CD14-positive monocyte (primary cell): ENCODE data around the gene AXL. TPM values are rescaled to one million over a fixed set of nuclear protein-coding genes. Genes with fewer than 3 reads are reported as not detected.

Experiments used
- DNase-seq, 3 donors: peaks; one replicate each; pipeline ENCODE4 v3.0.0-alpha.2; 2011 to 2022
- H2AFZ ChIP-seq: 2 replicates; pipeline ENCODE4 v1.6.0; 2012; ENCODE audit warnings: mild to moderate bottlenecking, low read depth, low read length, inconsistent platforms; ENCODE audit not compliant: insufficient read depth, poor library complexity, severe bottlenecking
- H3K27ac ChIP-seq, 2 donors: 1 replicate in 1 of 2; 2 replicates in 1 of 2; pipeline ENCODE4 v1.5.1; 2012 to 2013; ENCODE audit warnings: low read length in 2 of 2, control low read depth in 1 of 2, inconsistent platforms in 1 of 2, low read depth in 1 of 2, mild to moderate bottlenecking in 1 of 2
- H3K27me3 ChIP-seq, 2 donors: one replicate each; pipeline versions ENCODE4 v1.6.0 to v1.6.1; 2011 to 2013; ENCODE audit warnings: low read length in 2 of 2; ENCODE audit not compliant: control insufficient read depth in 2 of 2, insufficient read depth in 2 of 2
- H3K36me3 ChIP-seq, 2 donors: replicated peaks in 1 of 2; 1 replicate in 1 of 2; 2 replicates in 1 of 2; pipeline versions ENCODE4 v1.5.1 to v1.6.1; 2012 to 2013; ENCODE audit warnings: low read length in 2 of 2, control low read depth in 1 of 2, inconsistent platforms in 1 of 2, mild to moderate bottlenecking in 1 of 2; ENCODE audit not compliant: insufficient read depth in 2 of 2, control insufficient read depth in 1 of 2
- H3K4me1 ChIP-seq, 2 donors: 1 replicate in 1 of 2; 2 replicates in 1 of 2; pipeline versions ENCODE4 v1.5.1 to v1.6.1; 2012 to 2013; ENCODE audit warnings: low read length in 2 of 2, control low read depth in 1 of 2, inconsistent platforms in 1 of 2, mild to moderate bottlenecking in 1 of 2, moderate library complexity in 1 of 2; ENCODE audit not compliant: insufficient read depth in 2 of 2, control insufficient read depth in 1 of 2
- H3K4me2 ChIP-seq: replicated peaks from 2 replicates; pipeline ENCODE3; 2012; ENCODE audit warnings: low read length, moderate library complexity, mild to moderate bottlenecking; ENCODE audit not compliant: poor library complexity, severe bottlenecking; ENCODE audit errors: extremely low read depth
- H3K4me3 ChIP-seq, 3 experiments: fragments of 200-600 bp in 1 of 3; sonication (generic) in 1 of 3; replicated peaks in 1 of 3; 1 replicate in 2 of 3; 2 replicates in 1 of 3; pipeline ENCODE4 v1.5.1; 2011 to 2013; ENCODE audit warnings: low read length in 3 of 3, mild to moderate bottlenecking in 3 of 3, control low read depth in 2 of 3, low read depth in 2 of 3, inconsistent platforms in 1 of 3, moderate library complexity in 1 of 3
- H3K79me2 ChIP-seq: 2 replicates; pipeline ENCODE4 v1.6.0; 2012; ENCODE audit warnings: mild to moderate bottlenecking, control low read depth, inconsistent platforms, low read length, moderate library complexity; ENCODE audit not compliant: insufficient read depth
- H3K9ac ChIP-seq: 2 replicates; pipeline ENCODE4 v1.6.0; 2017; ENCODE audit warnings: low read length, mild to moderate bottlenecking; ENCODE audit not compliant: insufficient read depth, poor library complexity, severe bottlenecking
- H3K9me3 ChIP-seq, 2 donors: replicated peaks in 1 of 2; 1 replicate in 1 of 2; 2 replicates in 1 of 2; pipeline versions ENCODE4 v1.5.1 to v1.6.1; 2012 to 2013; ENCODE audit warnings: low read length in 2 of 2, control low read depth in 1 of 2; ENCODE audit not compliant: control insufficient read depth in 1 of 2, insufficient read depth in 1 of 2
- H4K20me1 ChIP-seq: 2 replicates; pipeline ENCODE4 v1.6.0; 2012; ENCODE audit warnings: mild to moderate bottlenecking, low read length, control low read depth, moderate library complexity; ENCODE audit not compliant: insufficient read depth
- H3K27ac Mint-ChIP-seq, 7 donors: one replicate each; pipeline ENCODE4 v1.8.0; 2020; ENCODE audit warnings: mild to moderate bottlenecking in 7 of 7, mixed read lengths in 7 of 7, moderate library complexity in 6 of 7, inconsistent platforms in 2 of 7
- H3K27me3 Mint-ChIP-seq, 3 donors: one replicate each; pipeline ENCODE4 v1.8.0; 2021 to 2022; ENCODE audit warnings: low read depth in 3 of 3, mild to moderate bottlenecking in 3 of 3, mixed read lengths in 3 of 3, moderate library complexity in 3 of 3, inconsistent platforms in 1 of 3
- H3K36me3 Mint-ChIP-seq, 2 donors: one replicate each; pipeline ENCODE4 v1.8.0; 2020; ENCODE audit warnings: mixed read lengths in 2 of 2, inconsistent platforms in 1 of 2, mild to moderate bottlenecking in 1 of 2
- H3K4me1 Mint-ChIP-seq: one replicate; pipeline ENCODE4 v1.8.0; 2020; ENCODE audit warnings: mild to moderate bottlenecking, mixed read lengths
- H3K4me3 Mint-ChIP-seq, 2 donors: one replicate each; pipeline ENCODE4 v1.8.0; 2020; ENCODE audit warnings: mild to moderate bottlenecking in 2 of 2, mixed read lengths in 2 of 2, moderate library complexity in 1 of 2
- H3K9me3 Mint-ChIP-seq, 7 donors: one replicate each; pipeline ENCODE4 v1.8.0; 2020 to 2022; ENCODE audit warnings: mixed read lengths in 7 of 7, mild to moderate bottlenecking in 6 of 7, moderate library complexity in 6 of 7, inconsistent platforms in 2 of 7
- CTCF ChIP-seq: fragments of 200-600 bp; IDR thresholded peaks from one replicate; pipeline ENCODE4 v1.8.0; 2022; ENCODE audit warnings: antibody characterized with exemption, mild to moderate bottlenecking
- WGBS: methylation state at CpG from one replicate; pipeline ENCODE4 v1.1.5; 2013; ENCODE audit warnings: missing lambda C conversion rate; ENCODE audit not compliant: insufficient coverage; 5-methylcytosine and 5-hydroxymethylcytosine counted together
- intact Hi-C, 2 donors: fragments of 100-400 bp; cut with micrococcal nuclease; formaldehyde crosslinking; loops; one replicate each; pipeline versions ENCODE4 v1.15.0 to v1.15.1; 2023
- polyA plus RNA-seq, 3 donors: library from polyadenylated mRNA; depleted of rRNA in 1 of 3; unstranded in 2 of 3; stranded (reverse) in 1 of 3; fragments of 300-500 nt in 2 of 3; fragments of >200 nt in 1 of 3; fragmentation: Illumina TruSeq in 2 of 3; gene quantifications; 1 replicate in 2 of 3; 2 replicates in 1 of 3; pipeline ENCODE4 v1.2.3, GENCODE V29; 2012 to 2021

AXL gene
- polyA plus RNA-seq, 3 donors: 0.05 to 0.07 TPM; not detected in 1

GRCh38 chr19:41235480-41235879 is 16.5 kb downstream of the AXL start:
- Mint-ChIP-seq H3K9me3 (peaks cover 0 to 3% (median 0%) of the 10 kb centered on the region in 7 donors), H3K27ac (no peak overlapping the region), H3K4me3 (no peak overlapping the region), H3K36me3 (no peaks in the 10 kb centered on the region), H3K27me3 (peaks cover 0 to 6% (median 0%) of the 10 kb centered on the region in 3 donors), H3K4me1 (peaks cover 20% of the 10 kb centered on the region)
- TF ChIP-seq CTCF: no peak
- no peaks in the 10 kb centered on the region for H3K27me3 ChIP-seq
- no peaks in the 10 kb centered on the region for H3K79me2 ChIP-seq
- no peak overlapping the region for H3K4me2 ChIP-seq
- H3K9me3 ChIP-seq: no peaks in the 10 kb centered on the region
- no peak overlapping the region for H3K9ac ChIP-seq
- H3K4me1 ChIP-seq: peaks cover 24 to 25% of the 10 kb centered on the region in 2 donors
- H3K4me3 ChIP-seq: no peak overlapping the region
- H2AFZ ChIP-seq: no peak overlapping the region
- 83% methylated on average over 2 of the region's 4 CpGs for WGBS
- no peaks in the 10 kb centered on the region for H4K20me1 ChIP-seq
- no peak for DNase-seq
- H3K36me3 ChIP-seq: no peaks in the 10 kb centered on the region
- H3K27ac ChIP-seq: no peak overlapping the region
- intact Hi-C loops: no loop called here

GRCh38 chr19:41238244-41238643 is 19.2 kb downstream of the AXL start:
- H3K4me2 ChIP-seq: no peak overlapping the region
- 80% methylated on average over 5 of the region's 10 CpGs for WGBS
- H3K27ac ChIP-seq: no peak overlapping the region
- Mint-ChIP-seq H3K4me1 (peaks cover 12% of the 10 kb centered on the region), H3K9me3 (peaks cover 0 to 3% (median 0%) of the 10 kb centered on the region in 7 donors), H3K27me3 (peaks cover 0 to 6% (median 0%) of the 10 kb centered on the region in 3 donors), H3K36me3 (no peaks in the 10 kb centered on the region), H3K4me3 (no peak overlapping the region), H3K27ac (no peak overlapping the region)
- no peak for TF ChIP-seq CTCF
- peaks cover 10 to 11% of the 10 kb centered on the region in 2 donors for H3K4me1 ChIP-seq
- DNase-seq: no peak
- H3K79me2 ChIP-seq: no peaks in the 10 kb centered on the region
- H2AFZ ChIP-seq: no peak overlapping the region
- H3K27me3 ChIP-seq: no peaks in the 10 kb centered on the region
- no peak overlapping the region for H3K9ac ChIP-seq
- H3K36me3 ChIP-seq: no peaks in the 10 kb centered on the region
- H3K9me3 ChIP-seq: no peaks in the 10 kb centered on the region
- H4K20me1 ChIP-seq: no peaks in the 10 kb centered on the region
- intact Hi-C loops: no loop called here
- H3K4me3 ChIP-seq: no peak overlapping the region
